A549 (cell line): ENCODE data around the gene GGA1.

Experiments used
- POLR2A ChIP-seq: IDR thresholded peaks from 2 replicates; pipeline ENCODE4 v1.6.1; 2012; ENCODE audit warnings: mild to moderate bottlenecking, low read length
- ZSCAN20 ChIP-seq: fragments of 250-450 bp; sonication (Bioruptor Pico); IDR thresholded peaks from 2 replicates; pipeline ENCODE4 v1.8.0; 2022; ENCODE audit warnings: mild to moderate bottlenecking, moderate library complexity

DNA sequence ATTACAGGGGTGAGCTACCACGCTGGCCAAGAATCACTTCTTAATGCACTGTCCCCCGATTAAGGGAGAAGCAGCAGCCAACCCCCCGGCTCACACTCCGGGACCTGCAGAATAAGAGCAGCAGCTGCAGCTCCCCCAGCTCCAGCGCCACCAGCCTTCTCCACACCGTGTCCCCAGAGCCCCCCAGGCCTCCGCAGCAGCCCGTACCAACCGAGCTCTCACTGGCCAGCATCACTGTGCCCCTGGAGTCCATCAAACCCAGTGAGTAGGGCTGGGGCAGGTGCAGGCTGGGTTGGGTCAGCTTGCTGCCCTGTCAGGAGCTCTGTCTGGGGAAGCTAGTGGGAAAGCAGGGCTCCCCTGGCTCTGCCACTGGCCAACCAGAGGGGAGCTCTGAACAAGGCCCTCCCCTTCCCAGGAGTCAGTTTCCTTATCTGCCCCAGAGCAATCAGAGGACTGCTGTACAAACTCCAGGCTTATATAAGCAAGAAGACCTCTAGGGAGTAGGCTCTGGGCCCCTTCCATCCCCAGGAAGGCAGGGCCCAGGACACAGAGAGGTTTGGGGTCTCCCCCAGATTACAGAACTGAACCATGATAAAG is 22.3 kb downstream of the GGA1 start:
- TF ChIP-seq ZSCAN20 (CRISPR knock-in tag), result no peak
- TF ChIP-seq POLR2A, result no peak
